Bone marrow (tissue), 2 donors: ENCODE measurements around the gene CDHR4.
"Not testable (repeated sequence)": the region's sequence is repeated elsewhere in the genome, so short reads cannot be mapped to it uniquely, and the experiment has no call there.

Experiments used
- DNase-seq, 2 donors: peaks; one replicate each; lab custom pipeline; 2025; lab: John Stamatoyannopoulos, UW

Gene CDHR4

DNA sequence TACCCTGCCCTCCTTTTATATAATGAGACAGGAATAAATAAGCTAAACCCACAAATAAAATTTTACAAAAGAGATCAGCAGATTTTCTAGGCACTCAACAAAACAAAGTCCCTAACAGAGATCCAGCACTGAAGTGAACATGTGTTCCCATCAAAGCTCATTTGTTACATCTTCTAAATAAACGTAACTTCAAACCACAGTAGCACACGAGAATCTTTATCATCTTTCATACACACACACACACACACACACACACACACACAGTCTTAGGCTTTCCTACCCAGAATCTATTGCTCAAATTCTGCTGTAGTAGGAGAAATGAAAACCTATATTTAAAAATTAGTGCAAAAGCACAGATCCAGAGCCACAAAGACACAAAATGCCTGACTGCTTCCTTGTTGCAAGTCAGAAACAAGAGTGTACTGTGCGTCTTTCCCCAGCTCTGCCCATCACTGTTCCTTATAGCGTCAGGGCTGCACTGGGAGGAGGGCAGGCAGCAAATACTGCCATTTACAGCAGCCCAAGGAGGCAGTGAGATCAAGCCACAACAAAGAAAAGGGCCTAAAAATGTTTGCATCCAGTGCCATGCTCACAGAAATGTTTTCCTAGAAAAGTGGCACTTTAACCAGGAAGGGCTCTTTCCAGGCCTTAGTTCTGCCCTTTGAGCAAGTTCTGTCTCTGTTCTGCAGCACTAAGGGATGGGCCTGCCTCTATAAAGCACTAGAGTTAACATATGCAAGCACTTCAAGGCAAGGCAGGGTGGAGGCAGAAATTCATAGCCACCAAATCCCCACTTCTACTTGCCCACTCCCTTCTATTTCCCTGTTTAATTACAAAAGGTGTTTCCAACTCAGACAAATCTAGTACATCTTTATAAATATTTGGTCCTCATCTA lies 19.3 kb downstream of the CDHR4 start:
- no peak for DNase-seq

DNA sequence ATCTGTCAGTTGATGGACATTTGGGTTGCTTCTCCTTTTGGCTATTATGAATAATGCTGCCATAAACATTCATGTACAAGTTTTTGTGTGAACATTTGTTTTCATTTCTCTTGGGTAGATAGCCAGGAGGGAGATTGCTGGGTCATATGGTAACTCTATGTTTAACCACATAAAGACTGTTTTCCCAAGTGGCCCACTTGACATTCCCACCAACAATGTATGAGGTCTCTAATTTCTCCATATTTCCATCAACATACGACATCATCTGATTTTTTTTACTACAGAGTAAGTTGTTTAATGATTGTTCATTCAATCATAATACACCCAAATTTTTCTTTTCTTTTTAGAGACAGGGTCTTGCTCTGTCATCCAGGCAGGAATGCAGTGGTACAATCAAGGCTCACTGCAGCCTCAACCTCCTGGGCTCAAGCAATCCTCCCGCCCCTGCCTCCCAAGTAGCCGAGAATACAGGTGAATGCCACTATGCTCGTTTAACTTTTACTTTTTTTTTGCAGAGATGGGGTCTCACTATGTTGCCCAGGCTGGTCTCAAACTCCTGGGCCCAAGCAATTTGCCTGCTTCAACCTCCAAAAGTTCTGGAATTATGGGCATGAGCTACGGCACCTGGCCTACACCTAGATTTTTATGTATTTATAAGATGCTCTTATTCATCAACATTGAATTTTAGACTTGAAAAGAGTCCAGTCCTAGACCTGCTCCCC lies 20.2 kb downstream of the CDHR4 start:
- DNase-seq: no peak

DNA sequence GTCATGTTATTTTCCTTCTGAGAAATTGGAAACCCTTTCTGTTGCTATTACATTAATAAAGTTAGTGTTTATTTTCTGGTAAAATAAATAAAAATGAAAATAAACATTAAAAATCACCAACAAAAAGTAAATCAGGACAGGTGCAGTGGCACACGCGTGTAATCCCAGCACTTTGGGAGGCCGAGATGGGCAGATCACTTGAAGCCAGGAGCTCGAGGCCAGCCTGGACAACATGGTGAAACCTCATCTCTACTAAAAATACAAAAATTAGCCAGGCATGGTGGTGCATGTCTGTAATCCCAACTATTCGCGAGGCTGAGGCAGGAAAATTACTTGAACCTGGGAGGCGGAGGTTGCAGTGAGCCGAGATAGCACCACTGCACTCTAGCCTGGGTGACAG lies 23.6 kb downstream of the CDHR4 start:
- not testable (repeated sequence) for DNase-seq

- no peak for DNase-seq
Observed at GRCh38 chr3:49775538-49775937, 24.1 kb downstream of the CDHR4 start.

DNA sequence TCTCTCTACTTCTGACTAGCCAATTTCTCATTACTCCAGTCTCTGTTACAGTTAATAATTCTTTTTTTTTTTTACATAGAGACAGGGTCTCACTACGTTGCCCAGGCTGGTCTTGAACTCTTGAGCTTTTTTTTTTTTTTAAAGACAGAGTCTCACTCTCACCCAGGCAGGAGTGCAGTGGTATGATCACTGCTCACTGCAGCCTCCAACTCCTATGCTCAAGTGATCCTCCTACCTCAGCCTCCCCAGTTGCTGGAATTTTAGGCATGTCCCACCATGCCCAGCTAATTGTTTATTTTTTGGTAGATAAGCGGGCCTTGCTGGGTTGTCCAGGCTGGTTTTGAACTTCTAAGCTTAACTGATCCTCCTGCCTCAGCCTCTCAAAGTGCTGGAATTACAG lies 27.0 kb downstream of the CDHR4 start:
- no peak for DNase-seq

DNA sequence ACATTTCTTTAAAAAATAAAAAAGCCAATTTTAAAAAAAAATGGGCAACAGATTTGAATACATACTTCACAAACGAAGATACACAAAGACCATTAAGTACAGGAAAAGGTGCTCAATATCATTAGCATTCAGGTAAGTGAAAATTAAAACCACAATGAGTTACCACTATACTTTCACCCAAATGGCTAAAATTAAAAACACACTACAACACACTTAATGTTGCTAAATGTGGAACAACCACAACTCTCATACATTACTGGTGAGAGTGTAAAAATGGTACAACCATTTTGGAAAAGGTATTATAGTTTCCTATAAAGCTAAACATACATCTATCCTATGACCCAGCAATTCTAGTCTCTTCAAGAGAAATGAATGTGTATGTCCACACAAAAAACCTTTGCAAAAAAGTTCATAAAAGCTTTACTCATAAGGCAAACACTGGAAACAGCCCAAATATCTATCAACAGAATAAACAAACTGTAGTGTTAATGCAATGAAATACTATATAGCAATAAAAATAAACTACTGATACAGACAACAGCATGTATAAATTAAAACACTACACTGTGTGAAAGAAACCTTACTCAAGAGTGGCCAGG lies 28.2 kb downstream of the CDHR4 start:
- no peak for DNase-seq

GRCh38 chr3:49769926-49770325 lies 29.7 kb downstream of the CDHR4 start:
- no peak for DNase-seq

GRCh38 chr3:49769286-49769915 lies 30.3 kb downstream of the CDHR4 start:
- no peak for DNase-seq

- DNase-seq: no peak
Observed at GRCh38 chr3:49763981-49764380, 35.7 kb downstream of the CDHR4 start.

- DNase-seq: no peak
Observed at GRCh38 chr3:49761661-49762060, 38.0 kb downstream of the CDHR4 start.

GRCh38 chr3:49759226-49759625 lies 40.4 kb downstream of the CDHR4 start:
- no peak for DNase-seq

DNA sequence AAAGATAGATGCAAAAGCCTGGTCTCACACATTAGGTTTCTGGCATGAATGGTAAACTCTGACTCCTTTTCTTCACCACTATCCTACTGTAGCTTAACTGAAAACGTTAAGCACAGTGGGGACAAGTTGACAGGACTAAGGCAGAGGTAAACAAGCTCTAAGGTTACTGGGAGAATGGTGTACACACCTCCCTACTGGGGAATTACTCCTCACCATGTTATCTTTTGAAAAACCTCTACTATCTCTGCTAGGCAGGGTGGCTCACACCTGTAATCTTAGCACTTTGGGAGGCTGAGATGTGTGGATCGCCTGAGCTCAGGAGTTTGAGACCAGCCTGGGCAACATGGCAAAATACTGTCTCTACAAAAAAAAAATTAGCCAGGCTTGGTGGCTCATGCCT lies 42.5 kb downstream of the CDHR4 start:
- DNase-seq: no peak

DNA sequence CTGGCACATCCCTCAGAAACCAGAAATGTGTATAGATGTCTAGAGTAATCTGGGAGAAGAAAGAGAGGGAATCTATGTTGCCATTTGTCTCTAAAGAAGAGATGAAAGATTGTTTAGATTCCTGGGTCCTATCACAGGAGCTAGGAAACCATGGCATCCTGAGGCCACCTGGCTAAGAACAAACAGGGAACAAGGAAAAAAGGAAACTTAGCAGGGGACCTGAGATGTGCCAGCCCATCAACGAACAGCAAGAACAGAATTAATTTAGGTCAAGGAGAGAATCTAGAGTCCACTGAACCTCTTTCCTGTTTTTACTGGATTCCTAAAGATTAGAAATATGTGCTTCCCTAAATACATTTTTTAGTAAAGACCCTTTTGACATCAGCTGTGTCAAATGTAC lies 43.6 kb downstream of the CDHR4 start:
- no peak for DNase-seq

DNA sequence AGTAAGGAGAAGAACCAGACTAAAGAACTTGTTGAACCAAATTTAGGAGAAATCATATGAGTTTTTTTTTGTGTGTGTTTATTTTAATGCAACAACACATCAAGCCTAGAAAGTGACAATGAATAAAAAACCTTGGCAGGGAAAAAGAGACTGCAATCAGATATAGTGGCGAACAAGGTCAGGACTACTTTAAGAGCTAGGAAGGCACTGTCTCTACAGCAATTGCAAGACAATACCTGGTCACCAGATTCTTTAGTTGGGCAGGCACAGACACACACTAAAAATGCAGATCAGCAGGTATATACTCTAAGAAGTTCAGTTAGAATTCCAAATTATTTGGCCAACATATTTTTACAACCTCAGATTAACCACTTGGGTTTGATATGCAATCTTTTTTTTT lies 45.1 kb downstream of the CDHR4 start:
- DNase-seq: no peak

DNA sequence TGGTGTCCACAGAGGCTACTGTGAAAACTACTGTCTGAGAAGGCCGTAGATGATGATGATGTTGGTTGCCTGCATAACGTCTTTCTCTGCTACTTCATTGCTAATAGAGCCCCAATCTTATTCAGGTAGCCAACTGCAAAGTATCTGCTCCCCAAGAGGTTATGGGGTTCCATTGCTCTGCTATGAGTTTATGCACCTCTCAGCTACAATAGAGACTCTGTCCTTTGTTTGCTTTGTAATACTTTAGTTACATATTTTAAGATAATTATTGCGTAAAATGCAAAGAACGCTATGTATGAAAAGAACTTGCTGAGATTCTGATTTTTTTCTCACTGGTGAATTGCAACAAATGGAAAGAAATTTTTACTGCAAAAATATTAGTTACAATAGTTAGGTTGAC lies 48.2 kb downstream of the CDHR4 start:
- no peak for DNase-seq

GRCh38 chr3:49750056-49750455 lies 49.6 kb downstream of the CDHR4 start:
- DNase-seq: no peak

DNA sequence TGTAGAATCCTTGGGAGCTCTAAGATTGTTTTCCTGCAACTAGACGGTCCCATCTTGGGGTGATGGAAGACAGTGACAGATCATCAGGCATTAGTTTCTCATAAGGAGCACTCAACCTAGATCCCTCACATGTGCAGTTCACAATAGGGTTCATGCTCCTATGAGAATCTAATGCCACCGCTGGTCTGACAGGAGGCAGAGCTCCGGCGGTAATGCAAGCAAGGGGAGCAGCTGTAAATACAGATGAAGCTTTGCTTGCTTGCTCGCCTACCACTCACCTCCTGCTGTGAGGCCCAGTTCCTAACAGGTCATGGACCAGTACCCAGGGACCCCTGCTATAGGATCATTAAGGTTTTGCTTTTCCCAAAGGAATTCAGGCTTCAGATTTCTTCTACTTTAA lies 50.8 kb downstream of the CDHR4 start:
- DNase-seq: not testable (repeated sequence)

- DNase-seq: no peak
Observed at GRCh38 chr3:49747792-49748480, 51.7 kb downstream of the CDHR4 start.

- DNase-seq: no peak
Observed at GRCh38 chr3:49745986-49746385, 53.7 kb downstream of the CDHR4 start.
